Ovary (tissue), 3 donors: ENCODE measurements around the gene FBLN7.

Experiments
- POLR2A ChIP-seq: fragments of 450-650 bp; IDR thresholded peaks from one replicate; pipeline ENCODE4 v1.6.1; 2017; ENCODE audit warnings: antibody characterized with exemption, mild to moderate bottlenecking, moderate library complexity
- TF ChIP-seq, protein P1 (sequence below), 3 donors: fragments of 450-650 bp in 2 of 3; fragments of 200-600 bp in 1 of 3; IDR thresholded peaks; one replicate each; pipeline versions ENCODE4 v1.5.1 to v1.8.0; 2016 to 2022; ENCODE audit warnings: antibody characterized with exemption in 3 of 3, mild to moderate bottlenecking in 1 of 3
- donor health status: DM: no; HTN: no; CAD: no.

DNA sequence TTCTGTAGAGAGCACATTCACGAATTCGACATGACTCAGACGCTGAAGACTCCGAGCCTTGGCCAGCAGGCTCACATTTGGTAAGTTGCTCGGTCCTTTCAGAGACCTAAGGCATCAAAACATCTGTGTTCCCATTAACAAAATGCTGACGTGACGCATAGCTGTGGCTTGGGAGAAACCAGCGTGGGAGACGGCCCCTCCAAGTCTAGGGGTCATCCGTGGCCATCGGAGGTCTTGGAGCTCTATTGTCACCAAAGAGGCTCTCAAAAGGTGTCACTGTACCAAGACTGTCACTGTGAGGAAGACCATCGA, 14.9 kb downstream of the FBLN7 start:
- TF ChIP-seq, protein P1, sequence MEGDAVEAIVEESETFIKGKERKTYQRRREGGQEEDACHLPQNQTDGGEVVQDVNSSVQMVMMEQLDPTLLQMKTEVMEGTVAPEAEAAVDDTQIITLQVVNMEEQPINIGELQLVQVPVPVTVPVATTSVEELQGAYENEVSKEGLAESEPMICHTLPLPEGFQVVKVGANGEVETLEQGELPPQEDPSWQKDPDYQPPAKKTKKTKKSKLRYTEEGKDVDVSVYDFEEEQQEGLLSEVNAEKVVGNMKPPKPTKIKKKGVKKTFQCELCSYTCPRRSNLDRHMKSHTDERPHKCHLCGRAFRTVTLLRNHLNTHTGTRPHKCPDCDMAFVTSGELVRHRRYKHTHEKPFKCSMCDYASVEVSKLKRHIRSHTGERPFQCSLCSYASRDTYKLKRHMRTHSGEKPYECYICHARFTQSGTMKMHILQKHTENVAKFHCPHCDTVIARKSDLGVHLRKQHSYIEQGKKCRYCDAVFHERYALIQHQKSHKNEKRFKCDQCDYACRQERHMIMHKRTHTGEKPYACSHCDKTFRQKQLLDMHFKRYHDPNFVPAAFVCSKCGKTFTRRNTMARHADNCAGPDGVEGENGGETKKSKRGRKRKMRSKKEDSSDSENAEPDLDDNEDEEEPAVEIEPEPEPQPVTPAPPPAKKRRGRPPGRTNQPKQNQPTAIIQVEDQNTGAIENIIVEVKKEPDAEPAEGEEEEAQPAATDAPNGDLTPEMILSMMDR (IDR thresholded peaks at IDR 0.05), result no peak
- TF ChIP-seq POLR2A, result no peak
